GM12875 (cell line): Measurements from ENCODE around the gene CNTN5.

ENCODE experiments used
- H3K4me3 ChIP-seq: one replicate; pipeline ENCODE4 v1.5.1; 2011; ENCODE audit warnings: low read depth, low read length, control low read depth
- CTCF ChIP-seq: IDR thresholded peaks from 2 replicates; pipeline ENCODE4 v1.5.1; 2011; ENCODE audit warnings: low read depth, mild to moderate bottlenecking, control low read depth, inconsistent platforms, low read length, moderate library complexity, borderline replicate concordance; ENCODE audit not compliant: insufficient read depth

The CNTN5 gene

DNA sequence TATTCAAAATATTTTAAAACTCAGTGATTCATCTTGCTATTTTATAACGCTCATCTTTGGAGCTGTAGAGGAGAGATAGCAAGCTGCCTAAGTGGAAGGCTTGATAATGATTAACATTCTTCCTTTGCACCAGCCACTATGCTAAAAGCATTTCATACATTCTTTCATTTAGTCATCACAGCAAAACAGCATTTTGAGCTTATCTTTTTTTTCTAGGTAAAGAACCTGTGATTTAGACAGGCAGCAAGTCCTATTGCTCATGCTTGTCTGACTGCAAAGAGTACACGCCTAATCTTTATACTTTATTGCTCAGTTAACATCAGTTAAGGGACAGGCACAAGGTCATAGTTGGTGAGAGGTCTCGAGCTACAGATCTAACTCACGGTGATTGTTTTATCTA, 953.2 kb downstream of the CNTN5 start:
- no peak for TF ChIP-seq CTCF
- H3K4me3 ChIP-seq = no peak overlapping the region

GRCh38 chr11:99979042-99979441, 958.3 kb downstream of the CNTN5 start:
- no peak overlapping the region for H3K4me3 ChIP-seq
- no peak for TF ChIP-seq CTCF

DNA sequence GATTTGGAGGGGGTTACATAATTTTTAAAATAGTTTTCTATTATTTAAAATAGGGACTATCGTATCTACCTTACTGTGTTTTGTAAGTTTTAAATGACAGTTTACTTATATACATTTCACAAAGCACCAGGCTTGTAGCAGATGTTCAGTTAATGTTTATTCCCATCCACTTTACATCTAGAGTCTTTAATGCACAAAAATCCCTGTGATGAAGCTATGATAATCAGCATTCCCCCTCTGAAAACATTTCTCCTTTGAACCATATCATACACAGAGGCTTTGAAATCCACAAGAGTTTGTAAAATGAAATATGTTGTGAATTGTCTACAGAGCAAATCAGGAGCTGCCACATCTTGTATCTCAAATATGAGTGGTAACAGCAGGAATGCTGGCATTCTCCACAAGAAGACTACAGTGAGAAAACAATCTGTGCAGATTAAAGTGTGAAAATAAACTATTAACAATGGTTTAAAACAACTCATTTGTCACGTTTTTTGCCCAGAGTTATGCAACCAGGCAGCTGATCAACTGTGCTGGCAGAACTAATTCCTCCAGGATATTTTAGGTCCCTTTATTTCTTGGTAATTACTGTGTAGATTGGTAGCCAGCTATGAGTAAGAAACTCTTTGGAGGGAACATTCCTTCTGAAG, 967.2 kb downstream of the CNTN5 start:
- TF ChIP-seq CTCF = no peak
- H3K4me3 ChIP-seq = no peak overlapping the region

GRCh38 chr11:99988471-99988837, 967.7 kb downstream of the CNTN5 start:
- no peak overlapping the region for H3K4me3 ChIP-seq
- no peak for TF ChIP-seq CTCF

- no peak overlapping the region for H3K4me3 ChIP-seq
- TF ChIP-seq CTCF = no peak
Measured at GRCh38 chr11:100003985-100004384, 983.2 kb downstream of the CNTN5 start.

DNA sequence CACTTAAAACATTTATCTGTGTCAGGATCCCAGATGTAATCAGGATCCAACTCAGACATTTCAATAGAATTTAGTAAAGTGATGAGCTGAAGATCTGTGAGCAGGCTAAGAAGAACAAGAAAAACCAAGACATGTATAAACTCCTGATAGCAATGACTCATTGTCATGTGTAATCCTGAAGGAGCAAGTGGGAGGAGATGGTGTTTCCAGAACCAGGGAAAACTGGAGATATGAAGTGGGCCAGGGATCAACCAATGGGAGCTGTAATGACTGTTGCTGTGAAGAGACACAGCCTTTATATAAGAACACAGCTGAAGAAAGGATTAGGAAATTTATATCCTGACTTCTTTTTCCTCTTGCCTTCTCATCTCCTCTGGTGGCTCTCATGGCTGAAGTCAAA, 983.8 kb downstream of the CNTN5 start:
- no peak for TF ChIP-seq CTCF
- H3K4me3 ChIP-seq = no peak overlapping the region

DNA sequence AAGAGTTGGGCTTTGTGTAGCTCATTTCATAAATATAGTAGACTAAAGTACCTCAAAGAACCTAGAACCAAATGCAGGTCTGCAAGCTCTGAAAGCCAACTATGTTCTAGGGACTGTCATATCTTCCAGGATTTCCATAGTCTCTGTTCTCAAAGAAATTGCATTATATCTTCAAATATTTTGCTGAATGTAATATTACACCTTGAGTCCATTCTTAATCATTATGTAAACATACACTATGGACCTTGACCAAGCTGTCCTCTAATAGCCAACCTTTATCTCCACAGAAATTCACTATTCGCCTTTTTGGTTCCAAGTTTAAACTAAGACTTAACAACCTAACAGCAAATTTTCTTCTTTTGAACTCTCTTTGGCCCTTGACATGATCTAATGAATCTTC, 987.7 kb downstream of the CNTN5 start:
- TF ChIP-seq CTCF = no peak
- no peak overlapping the region for H3K4me3 ChIP-seq
